Pancreas (tissue), 10 donors: ENCODE data around the gene PVALEF. TPM values are rescaled to one million over a fixed set of nuclear protein-coding genes. Genes with fewer than 3 reads are reported as not detected.

Experiments used
- ATAC-seq, 4 donors: fragments of 200-7000 bp; cut with Tn5 transposase; one replicate each; pipeline versions ENCODE4 v1.8.0 to v1.9.1; 2020; ENCODE audit warnings: mild to moderate bottlenecking in 4 of 4, moderate library complexity in 4 of 4
- DNase-seq, 6 donors: peaks; one replicate each; pipeline ENCODE4 v3.0.0-alpha.2; 2020
- FAIRE-seq: peaks from 2 replicates; lab custom pipeline; 2012; peaks lifted over from hg19 to GRCh38; lab: Jason Lieb, UNC
- H3K27ac ChIP-seq, 4 donors: fragments of 200-600 bp; sonication (generic); 1 replicate in 3 of 4; 2 replicates in 1 of 4; pipeline versions ENCODE4 v1.5.0 to v1.8.0; 2020
- H3K27me3 ChIP-seq, 4 donors: fragments of 200-600 bp; one replicate each; pipeline ENCODE4 v1.8.0; 2021
- H3K36me3 ChIP-seq, 3 donors: fragments of 200-600 bp; sonication (generic) in 1 of 3; one replicate each; pipeline versions ENCODE4 v1.5.0 to v1.8.0; 2020 to 2021
- H3K4me1 ChIP-seq, 3 donors: fragments of 200-600 bp; one replicate each; pipeline ENCODE4 v1.8.0; 2021
- H3K4me3 ChIP-seq, 4 donors: fragments of 200-600 bp; sonication (generic) in 2 of 4; one replicate each; pipeline versions ENCODE4 v1.5.0 to v1.8.0; 2020 to 2021
- H3K9me3 ChIP-seq, 4 donors: fragments of 200-600 bp; one replicate each; pipeline ENCODE4 v1.8.0; 2021
- CTCF ChIP-seq, 4 donors: fragments of 200-600 bp; sonication (generic) in 3 of 4; IDR thresholded peaks; one replicate each; pipeline versions ENCODE4 v1.5.0 to v1.8.0; 2021; ENCODE audit warnings: antibody characterized with exemption in 4 of 4
- WGBS, 2 donors: extraction: QIAGEN DNeasy Blood & Tissue Kit; methylation state at CpG; one replicate each; pipeline ENCODE4 v1.1.7; 2013; 5-methylcytosine and 5-hydroxymethylcytosine counted together
- intact Hi-C, 3 donors: fragments of 100-400 bp; cut with DNase I; formaldehyde crosslinking; loops; one replicate each; pipeline versions ENCODE4 v1.11.1 to v1.14.2; 2022
- polyA plus RNA-seq, 2 donors: library from polyadenylated mRNA; stranded (reverse); fragments of 200-250 nt; gene quantifications; one replicate each; pipeline ENCODE4 v1.2.3, GENCODE V29; 2013
- total RNA-seq, 6 donors: library from RNA; stranded (reverse); fragmentation: NEBNext Ultra II Directional in 4 of 6; extraction: Animal tissue kit (Norgen Biotek cat#: 25700) in 4 of 6; gene quantifications; one replicate each; pipeline versions ENCODE4 v1.2.1 to v1.2.4, GENCODE V29; 2021 to 2023
- donor health status: healthy with polysubstance abuse.
- donor health status: DM: no; HTN: no; CAD: no; lungs with moderate emphysema.
- donor health status: DM: no; HTN: no; CAD: no.
- donor health status: control.
- donor health status: control.
- donor health status: Bipolar disorder and iron deficiency.
- donor health status: DM: yes; HTN: yes; CAD: no.
- donor health status: DM: no; HTN: no; CAD: no.
- donor health status: DM: no; HTN: no; CAD: no.
- donor health status: DM: yes; HTN: yes; CAD: no.

PVALEF gene
- total and polyA plus RNA-seq, 8 donors, result 0.11 to 0.51 (median 0.17) TPM; not detected in 2

- 93 to 99% methylated on average over 4 of the region's 4 CpGs for WGBS, 2 donors
- H3K27ac ChIP-seq, result no peak overlapping the region
- no peak overlapping the region for H3K4me3 ChIP-seq
- intact Hi-C loops, result no loop called here
- no peak for TF ChIP-seq CTCF (IDR thresholded peaks at IDR 0.05)
- H3K27me3 ChIP-seq, result no peaks in the 10 kb centered on the region
- DNase-seq (no peak), FAIRE-seq (no peak), ATAC-seq (no peak)
- no peaks in the 10 kb centered on the region for H3K36me3 ChIP-seq
- no peaks in the 10 kb centered on the region for H3K9me3 ChIP-seq
- H3K4me1 ChIP-seq, result peaks cover 0 to 14% (median 14%) of the 10 kb centered on the region in 3 donors
These were observed 1.9 kb downstream of the PVALEF start for GRCh38 chr17:81167194-81167524.

- FAIRE-seq (no peak), DNase-seq (peak in 2 of 6 donors; percentile 21 to 64), ATAC-seq (no peak)
- intact Hi-C loops, result no loop called here
- no peak overlapping the region for H3K27ac ChIP-seq
- no peak overlapping the region for H3K4me3 ChIP-seq
- no peaks in the 10 kb centered on the region for H3K36me3 ChIP-seq
- peaks cover 0 to 12% (median 11%) of the 10 kb centered on the region in 3 donors for H3K4me1 ChIP-seq
- no peaks in the 10 kb centered on the region for H3K9me3 ChIP-seq
- 90 to 97% methylated on average over 7 of the region's 7 CpGs for WGBS, 2 donors
- TF ChIP-seq CTCF (IDR thresholded peaks at IDR 0.05), result no peak
- no peaks in the 10 kb centered on the region for H3K27me3 ChIP-seq
These were observed 2.3 kb downstream of the PVALEF start for GRCh38 chr17:81167638-81168037.

- DNase-seq (no peak), ATAC-seq (no peak), FAIRE-seq (no peak)
- no peak for TF ChIP-seq CTCF (IDR thresholded peaks at IDR 0.05)
- no peaks in the 10 kb centered on the region for H3K9me3 ChIP-seq
- H3K27ac ChIP-seq, result no peak overlapping the region
- no peaks in the 10 kb centered on the region for H3K36me3 ChIP-seq
- H3K4me1 ChIP-seq, result no peaks in the 10 kb centered on the region
- H3K27me3 ChIP-seq, result no peaks in the 10 kb centered on the region
- WGBS, 2 donors, result 77 to 91% methylated on average over 3 of the region's 3 CpGs
- no peak overlapping the region for H3K4me3 ChIP-seq
- intact Hi-C loops, result no loop called here
These were observed 4.6 kb downstream of the PVALEF start for GRCh38 chr17:81169870-81170309.

- no peak for TF ChIP-seq CTCF (IDR thresholded peaks at IDR 0.05)
- no peak overlapping the region for H3K4me3 ChIP-seq
- intact Hi-C loops, result no loop called here
- ATAC-seq (no peak), FAIRE-seq (no peak), DNase-seq (peak in 2 of 6 donors; percentile 29 to 60)
- 76 to 77% methylated on average over 15 of the region's 15 CpGs for WGBS, 2 donors
- H3K4me1 ChIP-seq, result no peaks in the 10 kb centered on the region
- H3K9me3 ChIP-seq, result no peaks in the 10 kb centered on the region
- no peak overlapping the region for H3K27ac ChIP-seq
- no peaks in the 10 kb centered on the region for H3K27me3 ChIP-seq
- H3K36me3 ChIP-seq, result no peaks in the 10 kb centered on the region
These were observed 5.6 kb downstream of the PVALEF start for GRCh38 chr17:81170727-81171494.

GRCh38 chr17:81171941-81172340 lies 6.6 kb downstream of the PVALEF start:
- WGBS, 2 donors, result 73 to 79% methylated on average over 8 of the region's 8 CpGs
- DNase-seq (peak in 1 of 6 donors; percentile 5), FAIRE-seq (no peak), ATAC-seq (peak in 1 of 4 donors; percentile 8)
- Histone ChIP-seq H3K36me3 (no peaks in the 10 kb centered on the region), H3K9me3 (no peaks in the 10 kb centered on the region), H3K4me1 (no peaks in the 10 kb centered on the region), H3K27ac (no peak overlapping the region), H3K27me3 (no peaks in the 10 kb centered on the region), H3K4me3 (no peak overlapping the region)
- TF ChIP-seq CTCF (IDR thresholded peaks at IDR 0.05), result no peak
- intact Hi-C loops, result no loop called here
